Measurements from ENCODE around the gene CSH2.
"Not testable (repeated sequence)": the region's sequence is repeated elsewhere in the genome, so short reads cannot be mapped to it uniquely, and the experiment has no call there.

- TF ChIP-seq POLR2A (conservative IDR thresholded peaks at IDR 0.05); SP1 (CRISPR knock-in tag; IDR thresholded peaks at IDR 0.05); DLX4 (CRISPR knock-in tag; IDR thresholded peaks at IDR 0.05): not testable (repeated sequence)
- TF ChIP-seq, protein P1, sequence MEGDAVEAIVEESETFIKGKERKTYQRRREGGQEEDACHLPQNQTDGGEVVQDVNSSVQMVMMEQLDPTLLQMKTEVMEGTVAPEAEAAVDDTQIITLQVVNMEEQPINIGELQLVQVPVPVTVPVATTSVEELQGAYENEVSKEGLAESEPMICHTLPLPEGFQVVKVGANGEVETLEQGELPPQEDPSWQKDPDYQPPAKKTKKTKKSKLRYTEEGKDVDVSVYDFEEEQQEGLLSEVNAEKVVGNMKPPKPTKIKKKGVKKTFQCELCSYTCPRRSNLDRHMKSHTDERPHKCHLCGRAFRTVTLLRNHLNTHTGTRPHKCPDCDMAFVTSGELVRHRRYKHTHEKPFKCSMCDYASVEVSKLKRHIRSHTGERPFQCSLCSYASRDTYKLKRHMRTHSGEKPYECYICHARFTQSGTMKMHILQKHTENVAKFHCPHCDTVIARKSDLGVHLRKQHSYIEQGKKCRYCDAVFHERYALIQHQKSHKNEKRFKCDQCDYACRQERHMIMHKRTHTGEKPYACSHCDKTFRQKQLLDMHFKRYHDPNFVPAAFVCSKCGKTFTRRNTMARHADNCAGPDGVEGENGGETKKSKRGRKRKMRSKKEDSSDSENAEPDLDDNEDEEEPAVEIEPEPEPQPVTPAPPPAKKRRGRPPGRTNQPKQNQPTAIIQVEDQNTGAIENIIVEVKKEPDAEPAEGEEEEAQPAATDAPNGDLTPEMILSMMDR (IDR thresholded peaks at IDR 0.05 in 2 of 3, conservative IDR thresholded peaks at IDR 0.05 in 1 of 3; ENCODE audit: insufficient read depth in 2 of 3, low read depth in 1 of 3, low read length in 3 of 3) = not testable (repeated sequence)
Observed at GRCh38 chr17:63909586-63909985, 36.1 kb upstream of the CSH2 start.

Data from K562 (cell line).